PC-9 (cell line): ENCODE results near the gene LAMP1.

Experiments used
- EZH2 ChIP-seq: fragments of 200-600 bp; sonication (generic); IDR thresholded peaks from 2 replicates; pipeline ENCODE4 v1.8.0; 2017; ENCODE audit warnings: antibody characterized with exemption, low read depth
- TF ChIP-seq, protein P1 (sequence below): fragments of 200-600 bp; sonication (generic); conservative IDR thresholded peaks from 2 replicates; pipeline ENCODE4 v1.6.1; 2017; ENCODE audit warnings: mixed run types, antibody characterized with exemption, mild to moderate bottlenecking, moderate library complexity

DNA sequence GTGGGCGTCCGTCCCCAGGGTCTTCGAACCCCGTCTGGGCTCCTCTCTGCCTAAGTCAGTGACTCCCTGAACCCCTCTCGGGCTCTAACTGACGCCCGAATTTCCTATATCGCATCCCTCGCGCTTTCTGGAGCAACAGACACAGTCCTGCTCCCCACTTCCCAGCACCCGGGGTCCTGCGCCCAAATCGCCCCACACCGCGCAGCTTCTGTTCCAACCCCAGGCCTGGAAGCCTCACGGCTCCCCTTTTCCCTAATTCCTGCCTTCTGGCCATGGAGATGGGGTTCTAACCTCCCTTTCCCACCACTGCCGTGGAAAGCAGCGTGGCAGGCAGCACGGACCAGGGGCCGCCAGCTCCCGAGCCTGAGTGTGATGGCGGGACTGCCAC lies 68.5 kb downstream of the LAMP1 start:
- TF ChIP-seq, protein P1, sequence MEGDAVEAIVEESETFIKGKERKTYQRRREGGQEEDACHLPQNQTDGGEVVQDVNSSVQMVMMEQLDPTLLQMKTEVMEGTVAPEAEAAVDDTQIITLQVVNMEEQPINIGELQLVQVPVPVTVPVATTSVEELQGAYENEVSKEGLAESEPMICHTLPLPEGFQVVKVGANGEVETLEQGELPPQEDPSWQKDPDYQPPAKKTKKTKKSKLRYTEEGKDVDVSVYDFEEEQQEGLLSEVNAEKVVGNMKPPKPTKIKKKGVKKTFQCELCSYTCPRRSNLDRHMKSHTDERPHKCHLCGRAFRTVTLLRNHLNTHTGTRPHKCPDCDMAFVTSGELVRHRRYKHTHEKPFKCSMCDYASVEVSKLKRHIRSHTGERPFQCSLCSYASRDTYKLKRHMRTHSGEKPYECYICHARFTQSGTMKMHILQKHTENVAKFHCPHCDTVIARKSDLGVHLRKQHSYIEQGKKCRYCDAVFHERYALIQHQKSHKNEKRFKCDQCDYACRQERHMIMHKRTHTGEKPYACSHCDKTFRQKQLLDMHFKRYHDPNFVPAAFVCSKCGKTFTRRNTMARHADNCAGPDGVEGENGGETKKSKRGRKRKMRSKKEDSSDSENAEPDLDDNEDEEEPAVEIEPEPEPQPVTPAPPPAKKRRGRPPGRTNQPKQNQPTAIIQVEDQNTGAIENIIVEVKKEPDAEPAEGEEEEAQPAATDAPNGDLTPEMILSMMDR = no peak
- no peak for TF ChIP-seq EZH2
